Right ventricle myocardium inferior (tissue), 1 donor: Measurements from ENCODE around the gene PTPN7. TPM values are rescaled to one million over a fixed set of nuclear protein-coding genes. Genes with fewer than 3 reads are reported as not detected.
"Not testable (repeated sequence)": the region's sequence is repeated elsewhere in the genome, so short reads cannot be mapped to it uniquely, and the experiment has no call there.

Experiments
- ATAC-seq: fragments of 200-7000 bp; cut with Tn5 transposase; one replicate; pipeline ENCODE4 v1.9.1; 2020; ENCODE audit warnings: mild to moderate bottlenecking, moderate library complexity
- DNase-seq: peaks from one replicate; pipeline ENCODE4 v3.0.0; 2021; ENCODE audit errors: missing footprints
- intact Hi-C: fragments of 100-400 bp; cut with DNase I; formaldehyde crosslinking; loops from one replicate; pipeline ENCODE4 v1.11.0; 2022
- total RNA-seq: library from RNA; stranded (reverse); fragmentation: NEBNext Ultra II Directional; extraction: Animal tissue kit (Norgen Biotek cat#: 25700); gene quantifications from one replicate; pipeline ENCODE4 v1.2.1, GENCODE V29; 2021
- donor health status: DM: no; HTN: yes; CAD: no; lungs with severe emphysema.

PTPN7 gene
- total RNA-seq, 1 donor from 2014 or later: 0.51 TPM

GRCh38 chr1:202158810-202159533 lies 1.4 kb downstream of the PTPN7 start:
- DNase-seq (no peak), ATAC-seq (no peak)
- intact Hi-C loops: no loop called here

- no peak for ATAC-seq
- DNase-seq: no peak
- intact Hi-C loops: no loop called here
Observed at GRCh38 chr1:202157945-202158344, 2.5 kb downstream of the PTPN7 start.

GRCh38 chr1:202156590-202156989 lies 3.8 kb downstream of the PTPN7 start:
- DNase-seq: no peak
- ATAC-seq: no peak
- intact Hi-C loops: no loop called here

DNA sequence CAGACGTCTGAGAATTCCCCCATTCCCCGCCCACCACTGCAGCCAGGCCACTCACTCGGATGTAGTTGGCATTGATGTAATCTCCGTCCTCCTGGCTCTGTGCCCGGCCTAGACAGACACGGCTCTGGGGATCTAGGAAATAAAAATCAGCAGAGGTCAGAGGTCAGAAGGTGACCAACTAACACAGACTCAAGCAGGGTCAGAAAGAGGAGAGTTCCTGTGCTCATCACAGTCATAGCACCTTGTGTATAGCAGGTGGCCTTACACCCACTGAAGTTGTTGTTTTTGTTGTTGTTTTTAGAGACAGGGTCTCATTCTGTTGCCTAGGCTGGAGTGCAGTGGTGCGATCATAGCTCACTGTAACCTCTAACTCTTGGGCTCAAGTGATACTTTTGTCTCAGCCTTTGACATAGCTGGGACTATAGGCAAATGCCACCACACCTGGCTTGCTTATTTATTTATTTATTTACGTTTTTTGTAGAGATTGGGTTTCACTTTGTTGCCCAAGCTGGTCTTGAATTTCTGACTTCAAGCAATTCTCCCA lies 4.9 kb downstream of the PTPN7 start:
- intact Hi-C loops: no loop called here
- no peak for ATAC-seq
- DNase-seq: no peak

GRCh38 chr1:202154766-202155477 lies 5.5 kb downstream of the PTPN7 start:
- intact Hi-C loops: no loop called here
- DNase-seq (no peak), ATAC-seq (peak; percentile 30)

- intact Hi-C loops: no loop called here
- ATAC-seq (no peak), DNase-seq (no peak)
Observed at GRCh38 chr1:202154148-202154765, 6.1 kb downstream of the PTPN7 start.

- ATAC-seq (no peak), DNase-seq (no peak)
- intact Hi-C loops: no loop called here
Observed at GRCh38 chr1:202153284-202153683, 7.1 kb downstream of the PTPN7 start.

DNA sequence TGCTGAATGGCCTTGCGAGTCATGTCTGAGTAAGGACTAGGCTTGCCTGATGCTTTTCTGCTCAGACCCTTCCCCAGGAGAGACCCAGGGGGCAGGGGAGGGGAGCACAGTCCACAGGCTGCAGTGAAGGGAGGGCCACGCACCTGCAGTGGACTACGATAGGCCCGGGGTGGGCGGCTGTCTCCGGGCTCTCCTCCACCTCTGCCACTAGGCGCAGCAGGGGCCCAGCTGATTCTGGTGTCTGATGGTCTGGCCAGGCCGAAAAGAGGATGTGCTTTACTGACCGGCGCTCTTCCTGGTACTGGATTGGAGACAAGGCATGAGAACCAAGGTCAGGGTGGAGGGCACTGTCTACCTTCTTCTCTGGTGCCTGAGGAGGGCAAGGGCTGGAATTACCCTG lies 8.0 kb downstream of the PTPN7 start:
- intact Hi-C loops: no loop called here
- ATAC-seq (no peak), DNase-seq (no peak)

DNA sequence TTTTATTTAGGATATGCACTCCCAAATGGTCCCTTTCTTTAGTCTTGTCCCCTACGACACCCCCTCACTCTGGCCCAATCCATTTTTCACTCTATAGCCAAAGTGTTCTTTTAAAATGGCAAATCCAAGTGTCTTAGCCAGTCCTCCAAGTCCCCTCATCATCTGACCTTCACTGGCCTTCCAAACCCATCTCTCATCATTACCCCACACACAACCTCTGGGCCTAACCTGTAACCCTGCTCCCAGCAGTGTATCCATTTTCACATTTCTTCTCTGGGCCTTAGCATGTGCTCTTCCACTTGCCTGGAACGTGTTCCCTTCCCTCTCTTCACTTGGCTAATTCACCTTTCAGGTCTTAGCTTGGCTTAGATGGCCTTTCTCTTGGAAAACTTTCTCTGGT lies 9.4 kb downstream of the PTPN7 start:
- intact Hi-C loops: no loop called here
- no peak for DNase-seq
- ATAC-seq: no peak

DNA sequence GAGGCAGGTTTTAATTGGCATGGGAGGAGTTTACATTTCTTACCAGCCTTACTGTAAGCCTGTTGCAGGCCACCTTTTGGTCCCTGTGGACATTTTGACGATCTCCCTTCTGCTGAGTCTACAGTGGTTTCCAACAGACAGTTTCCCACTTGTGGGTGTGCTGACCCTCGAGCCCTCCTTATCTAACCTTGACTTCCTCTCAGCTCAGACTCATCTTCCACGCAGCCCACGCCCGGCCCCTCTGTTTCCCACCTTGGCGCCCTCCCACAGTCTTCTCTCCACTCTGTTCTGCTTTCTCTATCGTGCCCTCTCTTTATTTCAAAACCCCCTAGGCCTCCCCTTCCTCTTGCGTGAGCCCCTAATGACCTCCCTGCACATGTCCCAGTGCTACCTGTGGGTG lies 9.8 kb downstream of the PTPN7 start:
- DNase-seq (no peak), ATAC-seq (no peak)
- intact Hi-C loops: no loop called here

DNA sequence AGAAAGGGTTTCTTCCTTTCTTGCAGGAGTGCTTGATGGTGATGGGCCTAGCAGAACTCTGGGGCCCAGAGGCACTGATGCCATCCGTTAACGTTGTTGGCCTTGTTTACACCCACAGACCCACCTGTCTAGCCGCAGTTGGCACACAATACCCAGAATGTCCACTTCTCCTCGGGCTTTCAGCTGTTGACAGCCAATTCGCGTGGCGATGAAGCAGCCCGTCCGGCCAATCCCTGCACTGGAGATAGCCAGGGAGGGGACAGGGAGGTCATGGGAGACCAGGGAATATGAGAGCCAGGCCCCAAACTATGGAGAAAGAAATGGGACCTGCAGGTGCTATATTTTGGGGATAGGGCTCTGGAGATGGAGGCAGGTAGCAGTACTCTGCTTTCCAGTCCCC lies 10.2 kb downstream of the PTPN7 start:
- no peak for DNase-seq
- intact Hi-C loops: no loop called here
- ATAC-seq: no peak

GRCh38 chr1:202149566-202149965 lies 10.8 kb downstream of the PTPN7 start:
- DNase-seq (no peak), ATAC-seq (no peak)
- intact Hi-C loops: no loop called here

DNA sequence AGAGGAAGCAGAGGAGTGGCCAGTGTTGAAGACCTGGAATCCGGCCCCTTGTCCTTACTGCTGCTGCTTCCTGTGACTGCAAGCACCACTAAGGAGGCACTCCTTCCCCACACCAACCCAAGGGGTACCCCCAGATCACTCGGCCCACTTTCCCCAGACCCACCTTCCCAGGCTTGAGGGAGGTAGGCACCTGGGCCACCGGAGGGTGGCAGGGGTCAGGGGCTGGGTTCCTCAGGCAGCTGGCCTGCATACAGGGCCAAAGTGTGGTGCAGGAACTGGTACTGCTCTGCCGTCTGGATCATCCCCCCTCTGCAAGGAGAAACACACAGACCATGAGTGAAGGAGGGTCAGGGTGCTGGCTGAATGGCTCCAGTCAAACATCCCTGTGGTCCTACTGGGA lies 12.0 kb downstream of the PTPN7 start:
- DNase-seq: no peak
- intact Hi-C loops: no loop called here
- ATAC-seq: no peak

DNA sequence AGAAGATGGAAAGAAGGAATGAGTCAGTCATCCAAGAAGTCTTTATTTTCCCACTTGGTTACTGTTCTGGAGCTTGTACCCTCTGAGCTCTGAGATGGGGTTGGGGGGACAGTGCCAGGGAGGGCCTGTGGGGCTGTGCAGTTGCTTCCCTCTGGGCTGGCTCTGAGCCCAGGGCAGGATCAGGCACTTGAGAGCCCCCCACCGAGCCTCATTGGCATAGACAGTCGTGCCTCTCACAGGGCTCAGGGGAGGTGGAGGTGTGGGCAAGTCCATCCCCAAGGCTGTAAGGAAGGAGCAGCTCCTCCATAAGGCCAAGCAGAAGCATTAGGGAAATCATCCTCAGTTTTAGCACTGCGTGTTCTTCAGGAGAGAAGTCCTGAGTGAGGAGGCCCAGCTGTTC lies 13.4 kb downstream of the PTPN7 start:
- intact Hi-C loops: no loop called here
- no peak for ATAC-seq
- no peak for DNase-seq

- intact Hi-C loops: no loop called here
- ATAC-seq (no peak), DNase-seq (no peak)
Observed at GRCh38 chr1:202146279-202146678, 14.1 kb downstream of the PTPN7 start.

- ATAC-seq, DNase-seq, intact Hi-C loops: not testable (repeated sequence)
Observed at GRCh38 chr1:202145744-202146140, 14.7 kb downstream of the PTPN7 start.

DNA sequence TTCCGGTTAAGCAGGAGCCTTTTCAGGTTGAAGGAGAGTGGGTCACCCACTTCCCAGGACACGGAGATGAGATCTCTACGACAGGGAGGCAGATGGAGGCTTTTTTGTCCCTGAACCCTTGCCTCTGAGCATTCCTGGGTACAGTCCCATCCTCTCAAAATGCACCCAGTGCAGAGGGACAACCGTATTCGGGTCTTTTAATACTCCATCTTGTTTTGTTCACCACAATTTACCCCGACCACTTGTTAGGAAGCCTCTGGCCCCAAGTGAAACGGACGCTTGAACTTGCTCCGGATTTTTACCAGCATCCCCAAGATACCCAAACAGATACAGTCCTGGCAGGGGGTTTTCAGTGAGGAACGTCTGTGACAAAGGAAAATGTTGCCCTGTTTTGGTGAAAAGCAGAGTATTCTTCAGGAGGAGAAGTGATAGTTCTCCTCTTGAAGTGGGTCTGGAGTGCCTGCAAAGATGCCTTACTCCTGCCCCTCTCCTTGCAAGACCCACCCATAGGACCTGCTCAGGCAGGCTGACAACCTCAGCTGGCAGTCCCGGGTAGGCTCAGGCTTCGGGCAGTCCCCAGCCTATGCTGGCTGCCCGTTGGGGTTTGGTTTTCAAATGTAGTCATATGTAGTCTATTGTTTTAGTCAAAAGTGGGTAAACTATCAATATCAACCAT lies 15.2 kb downstream of the PTPN7 start:
- no peak for DNase-seq
- intact Hi-C loops: no loop called here
- no peak for ATAC-seq

DNA sequence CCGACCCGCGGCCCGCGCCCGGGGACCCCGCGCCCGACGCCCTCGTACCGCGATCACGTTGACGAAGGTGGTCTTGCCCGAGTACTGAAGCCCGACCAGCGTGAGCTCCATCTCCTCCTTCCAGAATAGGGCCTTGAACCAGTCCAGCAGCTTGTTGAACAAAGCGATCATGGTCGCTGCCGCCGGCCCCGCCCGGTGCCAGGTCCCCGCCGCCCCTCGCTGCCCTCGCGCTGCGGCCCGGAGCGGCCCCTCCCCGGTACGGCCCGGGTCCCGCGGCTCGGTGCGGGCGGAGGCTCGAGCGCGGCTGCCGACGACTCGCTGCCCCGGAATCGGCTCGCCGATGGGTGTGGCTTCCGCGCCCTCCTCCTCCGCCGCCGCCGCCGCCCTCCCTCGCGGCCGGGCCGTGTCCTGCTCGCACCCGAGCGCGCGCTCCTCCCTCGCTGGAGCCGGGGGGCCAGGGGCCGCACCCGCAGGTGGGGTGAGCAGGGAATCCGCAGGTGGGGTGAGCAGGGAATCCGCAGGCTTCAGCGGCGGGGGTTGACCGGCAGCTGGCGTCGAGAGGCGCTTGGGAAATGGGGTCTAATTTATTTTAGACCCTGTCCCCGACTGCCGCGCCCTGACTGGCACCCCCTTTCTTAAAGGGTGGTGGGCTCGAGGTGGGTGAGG lies 15.9 kb downstream of the PTPN7 start, which contains the start of gene ARL8A:
ARL8A (minus strand) TSS at position 336 of the 666 bp plus-strand sequence; CDS start at position 171, 165 bp downstream.
- peak; percentile 91 for DNase-seq
- ATAC-seq: peak; percentile 80
- intact Hi-C loops: no loop called here
